Thyroid gland (tissue), 4 donors: ENCODE results near the gene TUBB6.

Experiments used
- CTCF ChIP-seq, 6 experiments: fragments of 200-600 bp in 3 of 6; fragments of 450-650 bp in 3 of 6; sonication (generic) in 3 of 6; IDR thresholded peaks; one replicate each; pipeline ENCODE4 v1.5.1; 2016 to 2019; ENCODE audit warnings: antibody characterized with exemption in 6 of 6, mild to moderate bottlenecking in 2 of 6, inconsistent platforms in 1 of 6, moderate library complexity in 1 of 6
- POLR2A ChIP-seq, 2 donors: fragments of 450-650 bp; IDR thresholded peaks; one replicate each; pipeline ENCODE4 v1.6.1; 2017; ENCODE audit warnings: antibody characterized with exemption in 2 of 2, mild to moderate bottlenecking in 2 of 2, moderate library complexity in 1 of 2

- TF ChIP-seq CTCF (IDR thresholded peaks at IDR 0.05) = peak; percentile 44 to 79 (median 72)
- peak in 1 of 2 donors; percentile 6 for TF ChIP-seq POLR2A (IDR thresholded peaks at IDR 0.05)
Measured at GRCh38 chr18:12271376-12272235, 36.4 kb upstream of the TUBB6 start.
